Medulla oblongata (tissue), 1 donor: ENCODE results near the gene GID8.
"Not testable (repeated sequence)": the region's sequence is repeated elsewhere in the genome, so short reads cannot be mapped to it uniquely, and the experiment has no call there.

Source experiments
- DNase-seq: peaks from one replicate; pipeline ENCODE4 v3.0.0-alpha.2; 2015; ENCODE audit errors: extremely low spot score

Gene GID8

GRCh38 chr20:62958388-62959100 is 20.6 kb downstream of the GID8 start:
- no peak for DNase-seq

- DNase-seq: no peak
These were observed 21.4 kb downstream of the GID8 start for GRCh38 chr20:62959101-62959971.

GRCh38 chr20:62959998-62960436 is 22.1 kb downstream of the GID8 start:
- no peak for DNase-seq

- not testable (repeated sequence) for DNase-seq
These were observed 22.7 kb downstream of the GID8 start for GRCh38 chr20:62960446-62961309.

- DNase-seq: no peak
These were observed 23.4 kb downstream of the GID8 start for GRCh38 chr20:62961310-62961783.

- DNase-seq: no peak
These were observed 23.9 kb downstream of the GID8 start for GRCh38 chr20:62961799-62962198.

- DNase-seq: no peak
These were observed 24.4 kb downstream of the GID8 start for GRCh38 chr20:62962221-62962879.

GRCh38 chr20:62962891-62963613 is 25.1 kb downstream of the GID8 start:
- DNase-seq: no peak

GRCh38 chr20:62963614-62964397 is 25.9 kb downstream of the GID8 start:
- no peak for DNase-seq

- no peak for DNase-seq
These were observed 26.8 kb downstream of the GID8 start for GRCh38 chr20:62964700-62965099.

- no peak for DNase-seq
These were observed 27.4 kb downstream of the GID8 start for GRCh38 chr20:62965363-62965771.

GRCh38 chr20:62966212-62967148 is 28.5 kb downstream of the GID8 start:
- no peak for DNase-seq

- DNase-seq: no peak
These were observed 29.2 kb downstream of the GID8 start for GRCh38 chr20:62967149-62967501.

GRCh38 chr20:62967628-62968351 is 29.8 kb downstream of the GID8 start:
- DNase-seq: no peak

GRCh38 chr20:62968378-62969178 is 30.6 kb downstream of the GID8 start:
- DNase-seq: no peak

GRCh38 chr20:62969179-62969760 is 31.3 kb downstream of the GID8 start:
- DNase-seq: no peak

GRCh38 chr20:62969939-62970306 is 32.0 kb downstream of the GID8 start:
- DNase-seq: no peak
